OCI-LY1 (cell line): ENCODE results near the gene EI24.

Experiments used
- EZH2 ChIP-seq: fragments of 200-600 bp; sonication (generic), shearing (Covaris generic); IDR thresholded peaks from 2 replicates; pipeline ENCODE4 v1.8.0; 2017; ENCODE audit warnings: borderline replicate concordance, mixed run types, mild to moderate bottlenecking, antibody characterized with exemption, low read length, moderate library complexity, mixed read lengths
- TF ChIP-seq, protein P1 (sequence below): fragments of 200-600 bp; sonication (generic), shearing (Covaris generic); IDR thresholded peaks from 2 replicates; pipeline ENCODE4 v1.5.1; 2017; ENCODE audit warnings: mild to moderate bottlenecking, antibody characterized with exemption, low read length, moderate library complexity, mixed read lengths

DNA sequence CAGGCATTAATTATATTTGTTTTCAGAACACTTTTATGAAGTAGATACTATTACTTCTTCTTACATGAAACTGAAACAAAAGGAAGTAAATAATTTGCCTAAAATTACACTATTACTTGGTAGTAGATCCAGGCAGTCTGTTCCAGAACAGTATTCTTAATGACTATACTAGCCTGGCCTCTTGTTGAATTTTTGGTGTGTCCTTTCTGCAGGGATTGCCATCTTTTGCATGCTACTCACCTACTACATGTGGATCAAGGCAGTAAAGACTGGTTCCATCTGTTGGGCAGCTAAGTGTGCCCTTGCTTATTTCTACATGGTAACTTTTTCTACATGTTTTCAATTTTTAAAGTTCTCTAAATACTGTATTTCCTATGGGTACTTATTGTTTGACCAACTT is 36.1 kb downstream of the EI24 start:
- TF ChIP-seq, protein P1, sequence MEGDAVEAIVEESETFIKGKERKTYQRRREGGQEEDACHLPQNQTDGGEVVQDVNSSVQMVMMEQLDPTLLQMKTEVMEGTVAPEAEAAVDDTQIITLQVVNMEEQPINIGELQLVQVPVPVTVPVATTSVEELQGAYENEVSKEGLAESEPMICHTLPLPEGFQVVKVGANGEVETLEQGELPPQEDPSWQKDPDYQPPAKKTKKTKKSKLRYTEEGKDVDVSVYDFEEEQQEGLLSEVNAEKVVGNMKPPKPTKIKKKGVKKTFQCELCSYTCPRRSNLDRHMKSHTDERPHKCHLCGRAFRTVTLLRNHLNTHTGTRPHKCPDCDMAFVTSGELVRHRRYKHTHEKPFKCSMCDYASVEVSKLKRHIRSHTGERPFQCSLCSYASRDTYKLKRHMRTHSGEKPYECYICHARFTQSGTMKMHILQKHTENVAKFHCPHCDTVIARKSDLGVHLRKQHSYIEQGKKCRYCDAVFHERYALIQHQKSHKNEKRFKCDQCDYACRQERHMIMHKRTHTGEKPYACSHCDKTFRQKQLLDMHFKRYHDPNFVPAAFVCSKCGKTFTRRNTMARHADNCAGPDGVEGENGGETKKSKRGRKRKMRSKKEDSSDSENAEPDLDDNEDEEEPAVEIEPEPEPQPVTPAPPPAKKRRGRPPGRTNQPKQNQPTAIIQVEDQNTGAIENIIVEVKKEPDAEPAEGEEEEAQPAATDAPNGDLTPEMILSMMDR = no peak
- no peak for TF ChIP-seq EZH2
